WTC11 (cell line): ENCODE data around the gene ABHD10. TPM values are rescaled to one million over a fixed set of nuclear protein-coding genes. Genes with fewer than 3 reads are reported as not detected.

Experiments used
- ATAC-seq: fragments of 200-7000 bp; cut with Tn5 transposase; 2 replicates; pipeline ENCODE4 v1.10.0; 2021; ENCODE audit warnings: mild to moderate bottlenecking, moderate library complexity
- CTCF ChIA-PET: fragments of 300-600 bp; sonication (Branson Sonifier 250); formaldehyde crosslinking; loops from one replicate; lab custom pipeline; 2021; ENCODE audit warnings: antibody characterized with exemption; lab: Charles Lee
- POLR2A ChIA-PET: fragments of 350-600 bp; sonication (Branson Sonifier 250); formaldehyde crosslinking; loops from one replicate; lab custom pipeline; 2021; ENCODE audit warnings: antibody characterized with exemption; lab: Charles Lee
- DNase-seq: peaks from one replicate; pipeline ENCODE4 v3.0.0; 2021; ENCODE audit warnings: low spot score
- H3K27ac Mint-ChIP-seq: 2 replicates; pipeline ENCODE4 v1.8.0; 2021; ENCODE audit warnings: mixed read lengths
- H3K27me3 Mint-ChIP-seq: 2 replicates; pipeline ENCODE4 v1.8.0; 2021; ENCODE audit warnings: low read depth, mild to moderate bottlenecking, moderate library complexity, mixed read lengths
- H3K36me3 Mint-ChIP-seq: 2 replicates; pipeline ENCODE4 v1.8.0; 2021; ENCODE audit warnings: mixed read lengths
- H3K4me1 Mint-ChIP-seq: 2 replicates; pipeline ENCODE4 v1.8.0; 2022; ENCODE audit warnings: mixed read lengths
- H3K4me3 Mint-ChIP-seq: 2 replicates; pipeline ENCODE4 v1.8.0; 2021; ENCODE audit warnings: mild to moderate bottlenecking, moderate library complexity, mixed read lengths
- H3K9me3 Mint-ChIP-seq: 2 replicates; pipeline ENCODE4 v1.8.0; 2021; ENCODE audit warnings: mixed read lengths
- E2F1 ChIP-seq: sonication (generic); formaldehyde crosslinking; IDR thresholded peaks from 2 replicates; pipeline ENCODE4 v1.8.0; 2022; ENCODE audit warnings: mild to moderate bottlenecking, missing genetic modification reagents
- E2F5 ChIP-seq: sonication (generic); formaldehyde crosslinking; IDR thresholded peaks from 2 replicates; pipeline ENCODE4 v1.8.1; 2022; ENCODE audit warnings: mild to moderate bottlenecking, moderate library complexity, missing genetic modification reagents
- FOXK1 ChIP-seq: sonication (generic); formaldehyde crosslinking; IDR thresholded peaks from 2 replicates; pipeline ENCODE4 v1.8.0; 2022; ENCODE audit warnings: mild to moderate bottlenecking, moderate library complexity, missing genetic modification reagents
- GABPB1 ChIP-seq: sonication (generic); formaldehyde crosslinking; IDR thresholded peaks from 2 replicates; pipeline ENCODE4 v1.8.1; 2023; ENCODE audit warnings: mild to moderate bottlenecking, missing genetic modification reagents
- HMGXB4 ChIP-seq: sonication (generic); formaldehyde crosslinking; IDR thresholded peaks from 2 replicates; pipeline ENCODE4 v1.8.1; 2023; ENCODE audit warnings: mild to moderate bottlenecking, moderate library complexity, missing genetic modification reagents
- MYBL2 ChIP-seq: sonication (generic); formaldehyde crosslinking; IDR thresholded peaks from 2 replicates; pipeline ENCODE4 v1.8.1; 2023; ENCODE audit warnings: mild to moderate bottlenecking, moderate library complexity, missing genetic modification reagents
- SMAD3 ChIP-seq: sonication (generic); formaldehyde crosslinking; IDR thresholded peaks from 2 replicates; pipeline ENCODE4 v1.8.0; 2022; ENCODE audit warnings: missing genetic modification reagents, mild to moderate bottlenecking, borderline replicate concordance
- SOX15 ChIP-seq: fragments of 250-450 bp; sonication (Bioruptor Pico); IDR thresholded peaks from 2 replicates; pipeline ENCODE4 v1.9.0; 2021; ENCODE audit warnings: mild to moderate bottlenecking
- TEAD4 ChIP-seq: sonication (generic); formaldehyde crosslinking; IDR thresholded peaks from 2 replicates; pipeline ENCODE4 v1.8.0; 2022; ENCODE audit warnings: mild to moderate bottlenecking, missing genetic modification reagents
- ZBTB43 ChIP-seq: sonication (generic); formaldehyde crosslinking; IDR thresholded peaks from 2 replicates; pipeline ENCODE4 v1.8.1; 2023; ENCODE audit warnings: mild to moderate bottlenecking, missing genetic modification reagents
- ZNF396 ChIP-seq: fragments of 250-450 bp; sonication (Bioruptor Pico); IDR thresholded peaks from 2 replicates; pipeline ENCODE4 v1.8.0; 2021; ENCODE audit warnings: mild to moderate bottlenecking, moderate library complexity, borderline replicate concordance
- ZNF512 ChIP-seq: sonication (generic); formaldehyde crosslinking; IDR thresholded peaks from 2 replicates; pipeline ENCODE4 v1.8.1; 2022; ENCODE audit warnings: missing genetic modification reagents, borderline replicate concordance
- ZNF671 ChIP-seq: fragments of 250-450 bp; sonication (Bioruptor Pico); IDR thresholded peaks from 2 replicates; pipeline ENCODE4 v1.8.0; 2021; ENCODE audit warnings: mild to moderate bottlenecking
- total RNA-seq: library from RNA; stranded (reverse); gene quantifications from 3 replicates; pipeline ENCODE4 v1.2.3, GENCODE V29; 2021
- TF ChIP-seq, protein P1 (sequence below): sonication (generic); formaldehyde crosslinking; IDR thresholded peaks from 2 replicates; pipeline ENCODE4 v1.8.1; 2022; ENCODE audit warnings: low read depth, mild to moderate bottlenecking, moderate library complexity, missing genetic modification reagents, borderline replicate concordance
- TF ChIP-seq, protein P2 (sequence below): sonication (generic); formaldehyde crosslinking; IDR thresholded peaks from 2 replicates; pipeline ENCODE4 v1.8.1; 2023; ENCODE audit warnings: mild to moderate bottlenecking, missing genetic modification reagents, borderline replicate concordance

The ABHD10 gene
- total RNA-seq, 1 experiment from 2014 or later, result 27.6 TPM

- TF ChIP-seq ZNF512 (no peak), FOXK1 (CRISPR knock-in tag) (no peak)
Measured at GRCh38 chr3:111936967-111937366, 41.9 kb upstream of the ABHD10 start (continued).

- Mint-ChIP-seq H3K27me3 (no peaks in the 10 kb centered on the region), H3K36me3 (peaks cover 35% of the 10 kb centered on the region), H3K4me1 (no peaks in the 10 kb centered on the region), H3K27ac (no peak overlapping the region), H3K9me3 (no peaks in the 10 kb centered on the region), H3K4me3 (no peak overlapping the region)
- POLR2A ChIA-PET, result no interaction called here
- no peak for DNase-seq
- no peak for ATAC-seq
- CTCF ChIA-PET, result no interaction called here
- no peak for TF ChIP-seq ZNF671 (CRISPR knock-in tag)
- no peak for TF ChIP-seq ZNF396 (CRISPR knock-in tag)
- TF ChIP-seq MYBL2 (CRISPR knock-in tag), result no peak
- TF ChIP-seq, protein P1, sequence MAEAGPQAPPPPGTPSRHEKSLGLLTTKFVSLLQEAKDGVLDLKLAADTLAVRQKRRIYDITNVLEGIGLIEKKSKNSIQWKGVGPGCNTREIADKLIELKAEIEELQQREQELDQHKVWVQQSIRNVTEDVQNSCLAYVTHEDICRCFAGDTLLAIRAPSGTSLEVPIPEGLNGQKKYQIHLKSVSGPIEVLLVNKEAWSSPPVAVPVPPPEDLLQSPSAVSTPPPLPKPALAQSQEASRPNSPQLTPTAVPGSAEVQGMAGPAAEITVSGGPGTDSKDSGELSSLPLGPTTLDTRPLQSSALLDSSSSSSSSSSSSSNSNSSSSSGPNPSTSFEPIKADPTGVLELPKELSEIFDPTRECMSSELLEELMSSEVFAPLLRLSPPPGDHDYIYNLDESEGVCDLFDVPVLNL (CRISPR knock-in tag), result no peak
- no peak for TF ChIP-seq ZNF512
- TF ChIP-seq GABPB1 (CRISPR knock-in tag), result no peak
- TF ChIP-seq E2F1 (CRISPR knock-in tag), result no peak
- TF ChIP-seq TEAD4 (CRISPR knock-in tag), result no peak
- TF ChIP-seq, protein P2, sequence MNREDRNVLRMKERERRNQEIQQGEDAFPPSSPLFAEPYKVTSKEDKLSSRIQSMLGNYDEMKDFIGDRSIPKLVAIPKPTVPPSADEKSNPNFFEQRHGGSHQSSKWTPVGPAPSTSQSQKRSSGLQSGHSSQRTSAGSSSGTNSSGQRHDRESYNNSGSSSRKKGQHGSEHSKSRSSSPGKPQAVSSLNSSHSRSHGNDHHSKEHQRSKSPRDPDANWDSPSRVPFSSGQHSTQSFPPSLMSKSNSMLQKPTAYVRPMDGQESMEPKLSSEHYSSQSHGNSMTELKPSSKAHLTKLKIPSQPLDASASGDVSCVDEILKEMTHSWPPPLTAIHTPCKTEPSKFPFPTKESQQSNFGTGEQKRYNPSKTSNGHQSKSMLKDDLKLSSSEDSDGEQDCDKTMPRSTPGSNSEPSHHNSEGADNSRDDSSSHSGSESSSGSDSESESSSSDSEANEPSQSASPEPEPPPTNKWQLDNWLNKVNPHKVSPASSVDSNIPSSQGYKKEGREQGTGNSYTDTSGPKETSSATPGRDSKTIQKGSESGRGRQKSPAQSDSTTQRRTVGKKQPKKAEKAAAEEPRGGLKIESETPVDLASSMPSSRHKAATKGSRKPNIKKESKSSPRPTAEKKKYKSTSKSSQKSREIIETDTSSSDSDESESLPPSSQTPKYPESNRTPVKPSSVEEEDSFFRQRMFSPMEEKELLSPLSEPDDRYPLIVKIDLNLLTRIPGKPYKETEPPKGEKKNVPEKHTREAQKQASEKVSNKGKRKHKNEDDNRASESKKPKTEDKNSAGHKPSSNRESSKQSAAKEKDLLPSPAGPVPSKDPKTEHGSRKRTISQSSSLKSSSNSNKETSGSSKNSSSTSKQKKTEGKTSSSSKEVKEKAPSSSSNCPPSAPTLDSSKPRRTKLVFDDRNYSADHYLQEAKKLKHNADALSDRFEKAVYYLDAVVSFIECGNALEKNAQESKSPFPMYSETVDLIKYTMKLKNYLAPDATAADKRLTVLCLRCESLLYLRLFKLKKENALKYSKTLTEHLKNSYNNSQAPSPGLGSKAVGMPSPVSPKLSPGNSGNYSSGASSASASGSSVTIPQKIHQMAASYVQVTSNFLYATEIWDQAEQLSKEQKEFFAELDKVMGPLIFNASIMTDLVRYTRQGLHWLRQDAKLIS, result no peak
Measured at GRCh38 chr3:111937871-111938270, 41.0 kb upstream of the ABHD10 start.

DNA sequence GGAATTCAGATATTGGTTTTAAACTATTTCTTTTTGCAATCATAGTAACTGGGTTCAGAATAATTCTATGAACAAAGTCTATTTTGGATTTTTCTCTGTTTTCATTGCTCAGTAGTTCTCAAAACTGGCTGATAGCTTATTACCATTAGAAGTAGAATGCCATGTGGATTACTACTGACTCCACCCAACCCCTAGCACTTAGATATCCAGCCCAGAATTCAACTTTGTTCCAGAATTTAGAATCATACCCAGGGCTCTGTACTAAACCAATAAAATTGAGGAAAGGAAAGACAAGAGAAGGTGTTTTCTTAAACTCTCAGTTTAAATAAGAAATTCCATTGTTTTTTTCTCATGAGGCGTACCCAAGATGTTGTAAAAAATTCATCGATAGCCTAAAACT, 39.0 kb upstream of the ABHD10 start:
- no peaks in the 10 kb centered on the region for H3K27me3 Mint-ChIP-seq
- no peaks in the 10 kb centered on the region for H3K4me1 Mint-ChIP-seq
- no peak for ATAC-seq
- H3K36me3 Mint-ChIP-seq, result peaks cover 21% of the 10 kb centered on the region
- POLR2A ChIA-PET, result no interaction called here
- CTCF ChIA-PET, result no interaction called here
- H3K4me3 Mint-ChIP-seq, result no peak overlapping the region
- H3K27ac Mint-ChIP-seq, result no peak overlapping the region
- no peak for DNase-seq
- no peaks in the 10 kb centered on the region for H3K9me3 Mint-ChIP-seq
- no peak for TF ChIP-seq SMAD3 (CRISPR knock-in tag)
- no peak for TF ChIP-seq HMGXB4 (CRISPR knock-in tag)
- no peak for TF ChIP-seq E2F5 (CRISPR knock-in tag)
- no peak for TF ChIP-seq ZNF671 (CRISPR knock-in tag)
- TF ChIP-seq ZBTB43, result no peak
- TF ChIP-seq SOX15, result no peak
